OCI-LY3 (cell line): ENCODE results near the gene CYP20A1.

Experiments used
- CTCF ChIP-seq: fragments of 200-600, 300-600 bp; sonication (generic); IDR thresholded peaks from 2 replicates; pipeline ENCODE4 v1.5.1; 2014; ENCODE audit warnings: antibody characterized with exemption, low read length, low read depth
- EZH2phosphoT487 ChIP-seq: fragments of 200-600 bp; shearing (Covaris generic); IDR thresholded peaks from 2 replicates; pipeline ENCODE4 v1.6.1; 2018; ENCODE audit warnings: antibody characterized with exemption, mixed run types, low read depth

GRCh38 chr2:203354966-203355365 lies 116.1 kb downstream of the CYP20A1 start:
- TF ChIP-seq CTCF (no peak), EZH2phosphoT487 (no peak)
